ENCODE measurements around the gene MUC5B.

The MUC5B gene

DNA sequence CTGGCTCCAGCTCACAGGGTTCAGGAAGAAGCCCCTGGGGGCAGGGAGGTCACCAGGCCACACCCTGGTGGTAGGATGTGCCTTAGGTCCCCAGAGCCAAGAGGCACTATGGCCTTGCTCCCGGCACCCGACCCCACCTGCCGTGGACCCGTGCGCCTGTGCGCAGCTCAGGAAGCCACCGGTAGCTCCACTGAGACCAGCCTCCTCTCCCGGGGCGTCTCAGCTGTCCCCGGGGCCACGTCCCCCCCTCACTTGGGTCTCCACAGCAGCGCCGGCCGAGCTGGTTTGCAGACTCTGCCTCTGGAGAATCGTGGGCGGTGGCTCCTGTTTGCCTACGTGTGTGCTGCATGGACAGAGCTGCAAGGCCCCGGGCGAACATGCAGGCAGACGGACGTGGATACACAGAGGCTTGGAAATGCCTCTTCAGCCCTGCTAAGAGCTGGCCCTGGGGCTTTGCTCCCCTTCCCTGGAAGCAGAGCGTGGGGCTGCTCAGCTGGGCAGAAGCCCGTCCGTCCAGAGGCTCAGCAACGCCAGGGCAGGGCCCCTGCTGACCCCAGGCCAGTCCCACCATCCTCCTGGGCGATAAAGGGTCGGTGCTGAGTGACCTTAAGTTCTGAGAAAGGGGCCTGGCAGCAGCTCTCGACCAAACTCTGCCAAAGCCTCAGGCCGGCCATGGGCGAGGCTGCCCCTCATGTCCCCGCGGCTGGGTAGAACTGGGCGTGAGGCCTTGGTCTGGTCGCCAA lies 15.3 kb upstream of the MUC5B start:
- TF ChIP-seq GABPA (IDR thresholded peaks at IDR 0.05; ENCODE audit: low read depth) (no peak), POLR2AphosphoS5 (IDR thresholded peaks at IDR 0.05; ENCODE audit: low read depth) (no peak), SPI1 (IDR thresholded peaks at IDR 0.05; ENCODE audit: borderline replicate concordance, low read depth) (no peak)
- TF ChIP-seq, protein P1, sequence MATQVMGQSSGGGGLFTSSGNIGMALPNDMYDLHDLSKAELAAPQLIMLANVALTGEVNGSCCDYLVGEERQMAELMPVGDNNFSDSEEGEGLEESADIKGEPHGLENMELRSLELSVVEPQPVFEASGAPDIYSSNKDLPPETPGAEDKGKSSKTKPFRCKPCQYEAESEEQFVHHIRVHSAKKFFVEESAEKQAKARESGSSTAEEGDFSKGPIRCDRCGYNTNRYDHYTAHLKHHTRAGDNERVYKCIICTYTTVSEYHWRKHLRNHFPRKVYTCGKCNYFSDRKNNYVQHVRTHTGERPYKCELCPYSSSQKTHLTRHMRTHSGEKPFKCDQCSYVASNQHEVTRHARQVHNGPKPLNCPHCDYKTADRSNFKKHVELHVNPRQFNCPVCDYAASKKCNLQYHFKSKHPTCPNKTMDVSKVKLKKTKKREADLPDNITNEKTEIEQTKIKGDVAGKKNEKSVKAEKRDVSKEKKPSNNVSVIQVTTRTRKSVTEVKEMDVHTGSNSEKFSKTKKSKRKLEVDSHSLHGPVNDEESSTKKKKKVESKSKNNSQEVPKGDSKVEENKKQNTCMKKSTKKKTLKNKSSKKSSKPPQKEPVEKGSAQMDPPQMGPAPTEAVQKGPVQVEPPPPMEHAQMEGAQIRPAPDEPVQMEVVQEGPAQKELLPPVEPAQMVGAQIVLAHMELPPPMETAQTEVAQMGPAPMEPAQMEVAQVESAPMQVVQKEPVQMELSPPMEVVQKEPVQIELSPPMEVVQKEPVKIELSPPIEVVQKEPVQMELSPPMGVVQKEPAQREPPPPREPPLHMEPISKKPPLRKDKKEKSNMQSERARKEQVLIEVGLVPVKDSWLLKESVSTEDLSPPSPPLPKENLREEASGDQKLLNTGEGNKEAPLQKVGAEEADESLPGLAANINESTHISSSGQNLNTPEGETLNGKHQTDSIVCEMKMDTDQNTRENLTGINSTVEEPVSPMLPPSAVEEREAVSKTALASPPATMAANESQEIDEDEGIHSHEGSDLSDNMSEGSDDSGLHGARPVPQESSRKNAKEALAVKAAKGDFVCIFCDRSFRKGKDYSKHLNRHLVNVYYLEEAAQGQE (IDR thresholded peaks at IDR 0.05; ENCODE audit: insufficient replicate concordance, low read depth): no peak
- TF ChIP-seq, protein P2, sequence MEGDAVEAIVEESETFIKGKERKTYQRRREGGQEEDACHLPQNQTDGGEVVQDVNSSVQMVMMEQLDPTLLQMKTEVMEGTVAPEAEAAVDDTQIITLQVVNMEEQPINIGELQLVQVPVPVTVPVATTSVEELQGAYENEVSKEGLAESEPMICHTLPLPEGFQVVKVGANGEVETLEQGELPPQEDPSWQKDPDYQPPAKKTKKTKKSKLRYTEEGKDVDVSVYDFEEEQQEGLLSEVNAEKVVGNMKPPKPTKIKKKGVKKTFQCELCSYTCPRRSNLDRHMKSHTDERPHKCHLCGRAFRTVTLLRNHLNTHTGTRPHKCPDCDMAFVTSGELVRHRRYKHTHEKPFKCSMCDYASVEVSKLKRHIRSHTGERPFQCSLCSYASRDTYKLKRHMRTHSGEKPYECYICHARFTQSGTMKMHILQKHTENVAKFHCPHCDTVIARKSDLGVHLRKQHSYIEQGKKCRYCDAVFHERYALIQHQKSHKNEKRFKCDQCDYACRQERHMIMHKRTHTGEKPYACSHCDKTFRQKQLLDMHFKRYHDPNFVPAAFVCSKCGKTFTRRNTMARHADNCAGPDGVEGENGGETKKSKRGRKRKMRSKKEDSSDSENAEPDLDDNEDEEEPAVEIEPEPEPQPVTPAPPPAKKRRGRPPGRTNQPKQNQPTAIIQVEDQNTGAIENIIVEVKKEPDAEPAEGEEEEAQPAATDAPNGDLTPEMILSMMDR (IDR thresholded peaks at IDR 0.05; ENCODE audit: insufficient read depth, low read length): no peak
- no peak for DNase-seq (ENCODE audit: low read depth in 1 of 2, low spot score in 1 of 2)
- no peak overlapping the region for H3K4me3 ChIP-seq (replicated peaks; ENCODE audit: insufficient read depth, low read length)
- H3K27me3 ChIP-seq (ENCODE audit: insufficient read depth, poor library complexity, severe bottlenecking): no peaks in the 10 kb centered on the region
- H3K27ac ChIP-seq (replicated peaks): no peak overlapping the region

DNA sequence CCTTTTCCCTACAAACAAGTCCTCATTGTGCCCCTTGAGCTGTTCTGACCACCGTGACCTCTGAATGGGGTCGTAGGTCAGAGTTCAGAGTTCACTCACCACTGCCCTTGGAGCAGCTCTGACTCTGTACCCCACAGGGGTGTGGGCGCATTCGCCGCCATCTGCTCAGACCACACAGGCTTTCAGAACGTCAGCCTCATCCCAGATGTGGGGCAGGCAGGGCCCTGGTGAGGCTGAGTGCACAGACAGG lies 14.8 kb upstream of the MUC5B start:
- no peak for DNase-seq (ENCODE audit: low read depth in 1 of 2, low spot score in 1 of 2)
- Histone ChIP-seq H3K27ac (replicated peaks) (no peak overlapping the region), H3K27me3 (ENCODE audit: insufficient read depth, poor library complexity, severe bottlenecking) (no peaks in the 10 kb centered on the region), H3K4me3 (replicated peaks; ENCODE audit: insufficient read depth, low read length) (no peak overlapping the region)
- TF ChIP-seq, protein P2 (IDR thresholded peaks at IDR 0.05; ENCODE audit: insufficient read depth, low read length): no peak
- TF ChIP-seq SPI1 (IDR thresholded peaks at IDR 0.05; ENCODE audit: borderline replicate concordance, low read depth) (no peak), GABPA (IDR thresholded peaks at IDR 0.05; ENCODE audit: low read depth) (no peak), POLR2AphosphoS5 (IDR thresholded peaks at IDR 0.05; ENCODE audit: low read depth) (no peak)
- TF ChIP-seq, protein P1 (IDR thresholded peaks at IDR 0.05; ENCODE audit: insufficient replicate concordance, low read depth): no peak

DNA sequence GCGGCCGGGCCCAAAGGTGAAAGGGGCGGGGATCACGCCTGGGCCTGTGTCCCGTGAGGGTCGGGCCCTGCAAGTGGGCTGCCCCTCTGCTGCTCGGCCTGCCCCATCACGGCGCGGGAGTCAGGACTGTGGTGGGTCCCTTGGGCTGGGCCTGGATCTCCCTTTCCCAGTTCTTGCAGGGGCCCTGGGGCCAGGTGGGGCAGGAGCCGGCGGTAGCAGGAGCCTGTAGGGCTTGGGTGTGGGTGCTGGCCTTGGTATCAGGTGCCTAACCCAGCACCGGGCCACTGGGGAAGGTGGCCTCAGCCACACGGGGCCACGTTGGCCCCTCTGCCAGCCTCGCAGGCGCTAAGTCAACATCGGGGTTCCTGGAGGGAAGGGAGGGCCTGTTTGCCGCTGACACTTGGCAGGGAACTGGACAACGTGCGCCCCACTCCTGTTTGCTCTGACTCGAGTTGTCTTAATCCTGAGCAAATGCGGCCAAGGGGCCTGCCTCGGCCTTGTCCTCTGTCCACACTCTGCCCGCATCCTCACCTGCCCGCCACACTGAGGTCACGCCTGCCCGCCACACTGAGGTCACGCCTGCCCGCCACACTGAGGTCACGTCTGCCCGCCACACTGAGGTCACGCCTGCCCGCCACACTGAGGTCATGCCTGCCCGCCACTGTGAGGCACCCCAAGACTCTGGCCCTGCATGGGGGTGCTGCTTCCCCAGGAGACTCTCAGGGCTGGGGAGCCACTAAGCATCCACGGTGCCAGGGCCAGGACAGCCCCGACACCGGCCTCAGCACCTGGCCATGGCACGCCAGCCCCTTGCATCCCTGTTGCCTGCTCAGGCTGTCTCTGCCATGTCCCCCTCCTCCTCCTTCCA lies 14.2 kb upstream of the MUC5B start:
- no peak for DNase-seq (ENCODE audit: low read depth in 1 of 2, low spot score in 1 of 2)
- no peak overlapping the region for H3K4me3 ChIP-seq (replicated peaks; ENCODE audit: insufficient read depth, low read length)
- TF ChIP-seq, protein P1 (IDR thresholded peaks at IDR 0.05; ENCODE audit: insufficient replicate concordance, low read depth): no peak
- TF ChIP-seq GABPA (IDR thresholded peaks at IDR 0.05; ENCODE audit: low read depth): no peak
- TF ChIP-seq, protein P2 (IDR thresholded peaks at IDR 0.05; ENCODE audit: insufficient read depth, low read length): no peak
- TF ChIP-seq SPI1 (IDR thresholded peaks at IDR 0.05; ENCODE audit: borderline replicate concordance, low read depth): no peak
- no peak for TF ChIP-seq POLR2AphosphoS5 (IDR thresholded peaks at IDR 0.05; ENCODE audit: low read depth)
- H3K27me3 ChIP-seq (ENCODE audit: insufficient read depth, poor library complexity, severe bottlenecking): peaks cover 3% of the 10 kb centered on the region
- H3K27ac ChIP-seq (replicated peaks): no peak overlapping the region
